ENCODE results near the gene BMP5.

DNA sequence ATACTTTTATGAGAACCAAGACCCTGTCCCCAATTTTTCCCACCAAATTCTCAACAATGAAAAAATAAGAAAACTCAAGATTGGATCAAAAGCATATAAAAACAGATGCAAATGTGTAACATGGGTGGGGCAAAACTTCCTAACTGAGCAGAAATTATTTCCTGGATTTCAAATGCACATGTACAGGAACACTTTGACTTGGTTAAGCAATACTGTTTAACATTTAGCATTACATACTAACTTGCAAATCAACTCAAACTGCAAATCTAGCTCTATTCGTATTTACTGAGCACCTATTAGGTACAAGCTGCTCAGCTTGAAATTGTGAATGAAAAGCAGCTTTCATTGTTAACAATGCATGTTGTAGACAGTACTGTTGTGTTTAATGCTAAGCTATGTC is 40.2 kb downstream of the BMP5 start:
- TF ChIP-seq, protein P1, sequence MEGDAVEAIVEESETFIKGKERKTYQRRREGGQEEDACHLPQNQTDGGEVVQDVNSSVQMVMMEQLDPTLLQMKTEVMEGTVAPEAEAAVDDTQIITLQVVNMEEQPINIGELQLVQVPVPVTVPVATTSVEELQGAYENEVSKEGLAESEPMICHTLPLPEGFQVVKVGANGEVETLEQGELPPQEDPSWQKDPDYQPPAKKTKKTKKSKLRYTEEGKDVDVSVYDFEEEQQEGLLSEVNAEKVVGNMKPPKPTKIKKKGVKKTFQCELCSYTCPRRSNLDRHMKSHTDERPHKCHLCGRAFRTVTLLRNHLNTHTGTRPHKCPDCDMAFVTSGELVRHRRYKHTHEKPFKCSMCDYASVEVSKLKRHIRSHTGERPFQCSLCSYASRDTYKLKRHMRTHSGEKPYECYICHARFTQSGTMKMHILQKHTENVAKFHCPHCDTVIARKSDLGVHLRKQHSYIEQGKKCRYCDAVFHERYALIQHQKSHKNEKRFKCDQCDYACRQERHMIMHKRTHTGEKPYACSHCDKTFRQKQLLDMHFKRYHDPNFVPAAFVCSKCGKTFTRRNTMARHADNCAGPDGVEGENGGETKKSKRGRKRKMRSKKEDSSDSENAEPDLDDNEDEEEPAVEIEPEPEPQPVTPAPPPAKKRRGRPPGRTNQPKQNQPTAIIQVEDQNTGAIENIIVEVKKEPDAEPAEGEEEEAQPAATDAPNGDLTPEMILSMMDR (IDR thresholded peaks at IDR 0.05; ENCODE audit: insufficient read depth, low read depth, low read length): no peak
- no peak for TF ChIP-seq EZH2 (IDR thresholded peaks at IDR 0.05; ENCODE audit: insufficient read depth, low read length)
